Sigmoid colon (tissue), 4 donors: Measurements from ENCODE around the gene GINS3.

Experiments
- EP300 ChIP-seq, 4 donors: sonication (generic); formaldehyde crosslinking; IDR thresholded peaks; one replicate each; pipeline ENCODE4 v1.6.1; 2017; ENCODE audit warnings: antibody characterized with exemption in 4 of 4
- POLR2A ChIP-seq, 2 donors: fragments of 450-650 bp; IDR thresholded peaks; one replicate each; pipeline ENCODE4 v1.6.1; 2016; ENCODE audit warnings: antibody characterized with exemption in 2 of 2, mild to moderate bottlenecking in 2 of 2, moderate library complexity in 2 of 2
- POLR2AphosphoS5 ChIP-seq, 4 donors: sonication (generic); formaldehyde crosslinking; IDR thresholded peaks; one replicate each; pipeline ENCODE4 v1.6.1; 2017; ENCODE audit warnings: antibody characterized with exemption in 4 of 4
- TF ChIP-seq, protein P1 (sequence below), 4 experiments: fragments of 450-650 bp in 3 of 4; fragments of 200-600 bp in 1 of 4; IDR thresholded peaks; one replicate each; pipeline ENCODE4 v1.5.1; 2016 to 2019; ENCODE audit warnings: antibody characterized with exemption in 4 of 4, mild to moderate bottlenecking in 3 of 4, moderate library complexity in 2 of 4

DNA sequence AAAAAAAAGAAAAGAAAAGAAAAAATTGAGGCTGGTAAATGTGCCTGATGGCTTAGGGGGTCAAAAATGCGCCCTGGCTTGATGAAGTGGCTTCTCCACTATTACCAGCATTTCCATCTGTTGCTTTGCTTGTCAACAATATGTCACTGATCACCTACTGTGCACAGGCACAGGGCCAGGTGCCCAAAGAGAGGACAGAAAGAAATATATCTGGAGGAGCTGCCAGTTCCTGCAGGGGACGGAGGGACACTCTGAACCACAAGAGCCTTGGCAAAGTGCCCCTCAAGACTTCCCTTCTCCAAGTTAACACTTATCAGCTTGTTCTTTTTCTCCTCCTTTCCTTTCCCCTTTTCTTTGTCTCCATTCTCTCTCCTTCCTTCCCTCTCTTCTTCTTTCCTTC, 34.7 kb downstream of the GINS3 start:
- TF ChIP-seq POLR2A (IDR thresholded peaks at IDR 0.05) (no peak), POLR2AphosphoS5 (IDR thresholded peaks at IDR 0.05) (no peak), EP300 (IDR thresholded peaks at IDR 0.05) (no peak)
- TF ChIP-seq, protein P1, sequence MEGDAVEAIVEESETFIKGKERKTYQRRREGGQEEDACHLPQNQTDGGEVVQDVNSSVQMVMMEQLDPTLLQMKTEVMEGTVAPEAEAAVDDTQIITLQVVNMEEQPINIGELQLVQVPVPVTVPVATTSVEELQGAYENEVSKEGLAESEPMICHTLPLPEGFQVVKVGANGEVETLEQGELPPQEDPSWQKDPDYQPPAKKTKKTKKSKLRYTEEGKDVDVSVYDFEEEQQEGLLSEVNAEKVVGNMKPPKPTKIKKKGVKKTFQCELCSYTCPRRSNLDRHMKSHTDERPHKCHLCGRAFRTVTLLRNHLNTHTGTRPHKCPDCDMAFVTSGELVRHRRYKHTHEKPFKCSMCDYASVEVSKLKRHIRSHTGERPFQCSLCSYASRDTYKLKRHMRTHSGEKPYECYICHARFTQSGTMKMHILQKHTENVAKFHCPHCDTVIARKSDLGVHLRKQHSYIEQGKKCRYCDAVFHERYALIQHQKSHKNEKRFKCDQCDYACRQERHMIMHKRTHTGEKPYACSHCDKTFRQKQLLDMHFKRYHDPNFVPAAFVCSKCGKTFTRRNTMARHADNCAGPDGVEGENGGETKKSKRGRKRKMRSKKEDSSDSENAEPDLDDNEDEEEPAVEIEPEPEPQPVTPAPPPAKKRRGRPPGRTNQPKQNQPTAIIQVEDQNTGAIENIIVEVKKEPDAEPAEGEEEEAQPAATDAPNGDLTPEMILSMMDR (IDR thresholded peaks at IDR 0.05) = no peak
